ENCODE results near the gene PKD2L1. TPM values are rescaled to one million over a fixed set of nuclear protein-coding genes. Genes with fewer than 3 reads are reported as not detected.

Gene PKD2L1
- total RNA-seq, 1 donor from 2014 or later: not detected

- Mint-ChIP-seq H3K9me3 (no peaks in the 10 kb centered on the region), H3K4me1 (ENCODE audit: unreplicated experiment) (no peaks in the 10 kb centered on the region), H3K27me3 (peaks cover 52% of the 10 kb centered on the region), H3K4me3 (no peak overlapping the region), H3K27ac (no peak overlapping the region), H3K36me3 (no peaks in the 10 kb centered on the region)
- TF ChIP-seq CTCF (conservative IDR thresholded peaks at IDR 0.05): no peak
- no peak for DNase-seq (ENCODE audit: extremely low spot score, unreplicated experiment)
Observed at GRCh38 chr10:100319707-100320402, 10.2 kb downstream of the PKD2L1 start.

- Mint-ChIP-seq H3K27me3 (peaks cover 57% of the 10 kb centered on the region), H3K27ac (no peak overlapping the region), H3K4me3 (no peak overlapping the region), H3K36me3 (no peaks in the 10 kb centered on the region), H3K9me3 (no peaks in the 10 kb centered on the region), H3K4me1 (ENCODE audit: unreplicated experiment) (no peaks in the 10 kb centered on the region)
- DNase-seq (ENCODE audit: extremely low spot score, unreplicated experiment): no peak
- TF ChIP-seq CTCF (conservative IDR thresholded peaks at IDR 0.05): no peak
Observed at GRCh38 chr10:100318207-100318606, 11.8 kb downstream of the PKD2L1 start.

- H3K27ac Mint-ChIP-seq: no peak overlapping the region
- no peaks in the 10 kb centered on the region for H3K4me1 Mint-ChIP-seq (ENCODE audit: unreplicated experiment)
- no peaks in the 10 kb centered on the region for H3K36me3 Mint-ChIP-seq
- no peaks in the 10 kb centered on the region for H3K9me3 Mint-ChIP-seq
- peaks cover 73% of the 10 kb centered on the region for H3K27me3 Mint-ChIP-seq
- DNase-seq (ENCODE audit: extremely low spot score, unreplicated experiment): no peak
- H3K4me3 Mint-ChIP-seq: no peak overlapping the region
- TF ChIP-seq CTCF (conservative IDR thresholded peaks at IDR 0.05): no peak
Observed at GRCh38 chr10:100315615-100316014, 14.4 kb downstream of the PKD2L1 start.

- TF ChIP-seq CTCF (conservative IDR thresholded peaks at IDR 0.05): no peak
- H3K4me3 Mint-ChIP-seq: no peak overlapping the region
- no peak overlapping the region for H3K27ac Mint-ChIP-seq
- no peaks in the 10 kb centered on the region for H3K36me3 Mint-ChIP-seq
- H3K27me3 Mint-ChIP-seq: peaks cover 73% of the 10 kb centered on the region
- no peak for DNase-seq (ENCODE audit: extremely low spot score, unreplicated experiment)
- no peaks in the 10 kb centered on the region for H3K4me1 Mint-ChIP-seq (ENCODE audit: unreplicated experiment)
- no peaks in the 10 kb centered on the region for H3K9me3 Mint-ChIP-seq
Observed at GRCh38 chr10:100311298-100311697, 18.7 kb downstream of the PKD2L1 start.

- peaks cover 5% of the 10 kb centered on the region for H3K4me1 Mint-ChIP-seq (ENCODE audit: unreplicated experiment)
- TF ChIP-seq CTCF (conservative IDR thresholded peaks at IDR 0.05): no peak
- peaks cover 56% of the 10 kb centered on the region for H3K27me3 Mint-ChIP-seq
- H3K4me3 Mint-ChIP-seq: no peak overlapping the region
- H3K27ac Mint-ChIP-seq: no peak overlapping the region
- H3K36me3 Mint-ChIP-seq: no peaks in the 10 kb centered on the region
- no peaks in the 10 kb centered on the region for H3K9me3 Mint-ChIP-seq
- DNase-seq (ENCODE audit: extremely low spot score, unreplicated experiment): no peak
Observed at GRCh38 chr10:100307684-100308083, 22.3 kb downstream of the PKD2L1 start.
